Measurements from ENCODE around the gene GDPGP1. TPM values are rescaled to one million over a fixed set of nuclear protein-coding genes. Genes with fewer than 3 reads are reported as not detected.

The GDPGP1 gene
- polyA plus RNA-seq, 2 of the 4 experiments (the other 2 are of a cell fraction) = 4.4 to 5.7 TPM

DNA sequence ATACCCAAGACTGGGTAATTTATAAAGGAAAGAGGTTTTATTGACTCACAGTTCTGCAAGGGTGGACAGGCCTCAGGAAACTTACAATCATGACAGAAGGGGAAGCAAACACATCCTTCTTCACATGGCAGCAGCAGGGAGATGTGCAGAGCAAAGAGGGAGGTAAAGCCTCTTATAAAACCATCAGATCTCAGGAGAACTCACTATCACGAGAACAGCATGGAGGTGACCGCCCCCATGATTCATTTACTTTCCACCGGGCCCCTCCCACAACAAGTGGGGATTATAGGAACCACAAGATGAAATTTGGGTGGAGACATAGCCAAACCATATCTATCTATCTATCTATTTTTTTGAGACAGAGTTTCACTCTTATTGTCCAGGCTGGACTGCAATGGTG is 5.4 kb downstream of the GDPGP1 start (continued):
- no peak for TF ChIP-seq RARB (CRISPR knock-in tag; IDR thresholded peaks at IDR 0.05)

DNA sequence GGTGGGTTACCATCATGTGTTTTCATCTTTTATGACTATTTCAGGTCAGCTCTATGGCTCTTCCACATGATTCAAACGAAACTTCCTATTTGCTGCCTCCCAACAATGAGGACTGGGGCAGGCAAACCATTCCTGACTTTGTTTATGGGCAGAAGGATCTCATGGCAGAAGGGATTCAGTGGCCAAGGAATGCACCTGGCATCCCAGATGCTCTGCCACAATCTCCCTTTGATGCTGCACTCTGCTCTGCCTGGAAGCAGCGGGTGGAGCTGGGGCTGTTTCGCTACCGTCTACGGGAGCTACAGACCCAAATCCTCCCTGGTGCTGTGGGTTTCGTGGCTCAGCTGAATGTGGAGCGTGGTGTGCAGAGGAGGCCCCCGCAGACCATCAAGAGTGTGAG is 6.8 kb downstream of the GDPGP1 start:
- FAIRE-seq (no peak), DNase-seq (ENCODE audit: low read depth in 1 of 2, low spot score in 1 of 2) (no peak), ATAC-seq (no peak)
- ChIA-PET CTCF (interaction anchor here (1.1 to 4.0 kb wide), 3 partner anchors 10 to 104 kb away, joined by 3 to 20 read pairs (median 4); partner anchors contain the start of gene TTLL13), POLR2A (no interaction called here)
- Histone ChIP-seq H3K4me3 (no peak overlapping the region), H3K9me3 (no peaks in the 10 kb centered on the region), H3K4me1 (no peaks in the 10 kb centered on the region), H3K27ac (no peak overlapping the region), H3K4me2 (no peak overlapping the region)
- 90% methylated on average over 6 of the region's 8 CpGs for WGBS (ENCODE audit: missing lambda C conversion rate)
- TF ChIP-seq BHLHE40 (IDR thresholded peaks at IDR 0.05; ENCODE audit: low read depth, low read length) (no peak), RCOR1 (IDR thresholded peaks at IDR 0.05; ENCODE audit: low read depth, low read length) (no peak), JUNB (IDR thresholded peaks at IDR 0.05) (no peak), POLR2A (IDR thresholded peaks at IDR 0.05; ENCODE audit: low read length) (no peak), KDM1A (IDR thresholded peaks at IDR 0.05; ENCODE audit: low read depth) (no peak), ZSCAN20 (CRISPR knock-in tag; IDR thresholded peaks at IDR 0.05) (no peak), NR3C1 (IDR thresholded peaks at IDR 0.05) (no peak), MYC (IDR thresholded peaks at IDR 0.05; ENCODE audit: borderline replicate concordance, low read length) (no peak), CHD4 (IDR thresholded peaks at IDR 0.05; ENCODE audit: borderline replicate concordance) (no peak)
- TF ChIP-seq, protein P1, sequence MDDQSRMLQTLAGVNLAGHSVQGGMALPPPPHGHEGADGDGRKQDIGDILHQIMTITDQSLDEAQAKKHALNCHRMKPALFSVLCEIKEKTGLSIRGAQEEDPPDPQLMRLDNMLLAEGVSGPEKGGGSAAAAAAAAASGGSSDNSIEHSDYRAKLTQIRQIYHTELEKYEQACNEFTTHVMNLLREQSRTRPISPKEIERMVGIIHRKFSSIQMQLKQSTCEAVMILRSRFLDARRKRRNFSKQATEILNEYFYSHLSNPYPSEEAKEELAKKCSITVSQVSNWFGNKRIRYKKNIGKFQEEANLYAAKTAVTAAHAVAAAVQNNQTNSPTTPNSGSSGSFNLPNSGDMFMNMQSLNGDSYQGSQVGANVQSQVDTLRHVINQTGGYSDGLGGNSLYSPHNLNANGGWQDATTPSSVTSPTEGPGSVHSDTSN (IDR thresholded peaks at IDR 0.05) = no peak
- TF ChIP-seq, protein P2, sequence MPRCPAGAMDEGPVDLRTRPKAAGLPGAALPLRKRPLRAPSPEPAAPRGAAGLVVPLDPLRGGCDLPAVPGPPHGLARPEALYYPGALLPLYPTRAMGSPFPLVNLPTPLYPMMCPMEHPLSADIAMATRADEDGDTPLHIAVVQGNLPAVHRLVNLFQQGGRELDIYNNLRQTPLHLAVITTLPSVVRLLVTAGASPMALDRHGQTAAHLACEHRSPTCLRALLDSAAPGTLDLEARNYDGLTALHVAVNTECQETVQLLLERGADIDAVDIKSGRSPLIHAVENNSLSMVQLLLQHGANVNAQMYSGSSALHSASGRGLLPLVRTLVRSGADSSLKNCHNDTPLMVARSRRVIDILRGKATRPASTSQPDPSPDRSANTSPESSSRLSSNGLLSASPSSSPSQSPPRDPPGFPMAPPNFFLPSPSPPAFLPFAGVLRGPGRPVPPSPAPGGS (IDR thresholded peaks at IDR 0.05) = no peak
- TF ChIP-seq, protein P3, sequence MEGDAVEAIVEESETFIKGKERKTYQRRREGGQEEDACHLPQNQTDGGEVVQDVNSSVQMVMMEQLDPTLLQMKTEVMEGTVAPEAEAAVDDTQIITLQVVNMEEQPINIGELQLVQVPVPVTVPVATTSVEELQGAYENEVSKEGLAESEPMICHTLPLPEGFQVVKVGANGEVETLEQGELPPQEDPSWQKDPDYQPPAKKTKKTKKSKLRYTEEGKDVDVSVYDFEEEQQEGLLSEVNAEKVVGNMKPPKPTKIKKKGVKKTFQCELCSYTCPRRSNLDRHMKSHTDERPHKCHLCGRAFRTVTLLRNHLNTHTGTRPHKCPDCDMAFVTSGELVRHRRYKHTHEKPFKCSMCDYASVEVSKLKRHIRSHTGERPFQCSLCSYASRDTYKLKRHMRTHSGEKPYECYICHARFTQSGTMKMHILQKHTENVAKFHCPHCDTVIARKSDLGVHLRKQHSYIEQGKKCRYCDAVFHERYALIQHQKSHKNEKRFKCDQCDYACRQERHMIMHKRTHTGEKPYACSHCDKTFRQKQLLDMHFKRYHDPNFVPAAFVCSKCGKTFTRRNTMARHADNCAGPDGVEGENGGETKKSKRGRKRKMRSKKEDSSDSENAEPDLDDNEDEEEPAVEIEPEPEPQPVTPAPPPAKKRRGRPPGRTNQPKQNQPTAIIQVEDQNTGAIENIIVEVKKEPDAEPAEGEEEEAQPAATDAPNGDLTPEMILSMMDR (IDR thresholded peaks at IDR 0.05) = no peak
- TF ChIP-seq, protein P4, sequence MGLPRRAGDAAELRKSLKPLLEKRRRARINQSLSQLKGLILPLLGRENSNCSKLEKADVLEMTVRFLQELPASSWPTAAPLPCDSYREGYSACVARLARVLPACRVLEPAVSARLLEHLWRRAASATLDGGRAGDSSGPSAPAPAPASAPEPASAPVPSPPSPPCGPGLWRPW (IDR thresholded peaks at IDR 0.05) = no peak

DNA sequence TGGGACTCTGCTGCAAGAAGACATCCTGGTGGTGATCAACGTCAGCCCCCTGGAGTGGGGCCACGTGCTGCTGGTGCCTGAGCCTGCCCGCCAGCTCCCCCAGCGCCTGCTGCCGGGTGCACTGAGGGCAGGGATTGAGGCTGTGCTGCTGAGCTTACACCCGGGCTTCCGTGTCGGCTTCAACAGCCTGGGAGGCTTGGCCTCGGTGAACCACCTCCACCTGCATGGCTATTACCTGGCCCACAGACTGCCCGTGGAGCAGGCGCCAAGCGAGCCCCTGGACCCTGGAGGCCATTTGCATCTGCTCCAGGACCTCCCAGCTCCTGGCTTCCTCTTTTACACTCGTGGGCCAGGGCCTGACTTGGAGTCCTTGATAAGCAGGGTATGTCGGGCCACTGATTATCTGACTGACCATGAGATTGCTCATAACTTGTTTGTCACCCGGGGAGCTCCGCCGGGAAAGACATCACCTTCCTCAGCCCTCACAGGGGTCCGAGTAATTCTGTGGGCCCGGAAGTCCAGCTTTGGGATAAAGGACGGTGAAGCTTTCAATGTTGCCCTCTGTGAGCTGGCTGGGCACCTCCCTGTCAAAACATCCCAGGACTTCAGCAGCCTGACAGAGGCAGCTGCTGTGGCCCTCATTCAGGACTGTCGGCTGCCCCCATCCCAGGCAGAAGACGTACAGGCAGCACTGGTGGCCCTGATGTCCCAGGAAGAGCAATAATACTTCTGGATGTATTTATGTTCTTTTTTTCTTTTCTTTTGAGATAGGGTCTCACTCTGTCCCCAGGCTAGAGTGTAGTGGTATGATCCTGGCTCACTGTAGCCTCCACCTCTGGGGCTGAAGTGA is 7.6 kb downstream of the GDPGP1 start:
- no peak overlapping the region for H3K4me2 ChIP-seq
- ATAC-seq = peak; percentile 20 to 31; a peak in 3 of 6 replicates
- H3K9me3 ChIP-seq = no peaks in the 10 kb centered on the region
- ChIA-PET CTCF (interaction anchor here (0.7 to 4.0 kb wide), 6 partner anchors 9 to 105 kb away, joined by 3 to 20 read pairs (median 4); partner anchors contain the start of genes CIB1 and TTLL13), POLR2A (interaction anchor here (0.6 kb wide), 2 partner anchors 10 to 296 kb away, joined by 3 read pairs; no protein-coding TSS in a partner anchor)
- 91% methylated on average over 18 of the region's 22 CpGs for WGBS (ENCODE audit: missing lambda C conversion rate)
- no peak overlapping the region for H3K4me3 ChIP-seq
- H3K4me1 ChIP-seq = no peaks in the 10 kb centered on the region
- DNase-seq (ENCODE audit: low read depth in 1 of 2, low spot score in 1 of 2) = no peak
- FAIRE-seq = no peak
- H3K27ac ChIP-seq = no peak overlapping the region
- TF ChIP-seq RARB (CRISPR knock-in tag; IDR thresholded peaks at IDR 0.05) = no peak
- TF ChIP-seq HOXB13 (CRISPR knock-in tag; IDR thresholded peaks at IDR 0.05; ENCODE audit: low read depth) = no peak
- TF ChIP-seq HOXA7 (CRISPR knock-in tag; IDR thresholded peaks at IDR 0.05) = no peak
- TF ChIP-seq, protein P5, sequence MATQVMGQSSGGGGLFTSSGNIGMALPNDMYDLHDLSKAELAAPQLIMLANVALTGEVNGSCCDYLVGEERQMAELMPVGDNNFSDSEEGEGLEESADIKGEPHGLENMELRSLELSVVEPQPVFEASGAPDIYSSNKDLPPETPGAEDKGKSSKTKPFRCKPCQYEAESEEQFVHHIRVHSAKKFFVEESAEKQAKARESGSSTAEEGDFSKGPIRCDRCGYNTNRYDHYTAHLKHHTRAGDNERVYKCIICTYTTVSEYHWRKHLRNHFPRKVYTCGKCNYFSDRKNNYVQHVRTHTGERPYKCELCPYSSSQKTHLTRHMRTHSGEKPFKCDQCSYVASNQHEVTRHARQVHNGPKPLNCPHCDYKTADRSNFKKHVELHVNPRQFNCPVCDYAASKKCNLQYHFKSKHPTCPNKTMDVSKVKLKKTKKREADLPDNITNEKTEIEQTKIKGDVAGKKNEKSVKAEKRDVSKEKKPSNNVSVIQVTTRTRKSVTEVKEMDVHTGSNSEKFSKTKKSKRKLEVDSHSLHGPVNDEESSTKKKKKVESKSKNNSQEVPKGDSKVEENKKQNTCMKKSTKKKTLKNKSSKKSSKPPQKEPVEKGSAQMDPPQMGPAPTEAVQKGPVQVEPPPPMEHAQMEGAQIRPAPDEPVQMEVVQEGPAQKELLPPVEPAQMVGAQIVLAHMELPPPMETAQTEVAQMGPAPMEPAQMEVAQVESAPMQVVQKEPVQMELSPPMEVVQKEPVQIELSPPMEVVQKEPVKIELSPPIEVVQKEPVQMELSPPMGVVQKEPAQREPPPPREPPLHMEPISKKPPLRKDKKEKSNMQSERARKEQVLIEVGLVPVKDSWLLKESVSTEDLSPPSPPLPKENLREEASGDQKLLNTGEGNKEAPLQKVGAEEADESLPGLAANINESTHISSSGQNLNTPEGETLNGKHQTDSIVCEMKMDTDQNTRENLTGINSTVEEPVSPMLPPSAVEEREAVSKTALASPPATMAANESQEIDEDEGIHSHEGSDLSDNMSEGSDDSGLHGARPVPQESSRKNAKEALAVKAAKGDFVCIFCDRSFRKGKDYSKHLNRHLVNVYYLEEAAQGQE (IDR thresholded peaks at IDR 0.05) = no peak
- TF ChIP-seq CHD2 (IDR thresholded peaks at IDR 0.05; ENCODE audit: low read length, partially characterized antibody) = no peak
- TF ChIP-seq NR3C1 (IDR thresholded peaks at IDR 0.05) = no peak
- no peak for TF ChIP-seq FOSL2 (IDR thresholded peaks at IDR 0.05)
- no peak for TF ChIP-seq FOSL2 (CRISPR knock-in tag; IDR thresholded peaks at IDR 0.05)
- TF ChIP-seq TP53 (CRISPR knock-in tag; IDR thresholded peaks at IDR 0.05) = no peak
- TF ChIP-seq EHMT2 (IDR thresholded peaks at IDR 0.05; ENCODE audit: low read depth) = no peak
- no peak for TF ChIP-seq HEYL (CRISPR knock-in tag; IDR thresholded peaks at IDR 0.05)
- TF ChIP-seq RFX5 (IDR thresholded peaks at IDR 0.05) = no peak
- no peak for TF ChIP-seq MAFK (IDR thresholded peaks at IDR 0.05; ENCODE audit: partially characterized antibody)
- no peak for TF ChIP-seq ZC3H11A (IDR thresholded peaks at IDR 0.05)
- TF ChIP-seq CBX8 (IDR thresholded peaks at IDR 0.05) = no peak
- TF ChIP-seq, protein P6, sequence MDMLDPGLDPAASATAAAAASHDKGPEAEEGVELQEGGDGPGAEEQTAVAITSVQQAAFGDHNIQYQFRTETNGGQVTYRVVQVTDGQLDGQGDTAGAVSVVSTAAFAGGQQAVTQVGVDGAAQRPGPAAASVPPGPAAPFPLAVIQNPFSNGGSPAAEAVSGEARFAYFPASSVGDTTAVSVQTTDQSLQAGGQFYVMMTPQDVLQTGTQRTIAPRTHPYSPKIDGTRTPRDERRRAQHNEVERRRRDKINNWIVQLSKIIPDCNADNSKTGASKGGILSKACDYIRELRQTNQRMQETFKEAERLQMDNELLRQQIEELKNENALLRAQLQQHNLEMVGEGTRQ (IDR thresholded peaks at IDR 0.05) = no peak
